ENCODE data around the gene ZCCHC24.

Gene ZCCHC24

DNA sequence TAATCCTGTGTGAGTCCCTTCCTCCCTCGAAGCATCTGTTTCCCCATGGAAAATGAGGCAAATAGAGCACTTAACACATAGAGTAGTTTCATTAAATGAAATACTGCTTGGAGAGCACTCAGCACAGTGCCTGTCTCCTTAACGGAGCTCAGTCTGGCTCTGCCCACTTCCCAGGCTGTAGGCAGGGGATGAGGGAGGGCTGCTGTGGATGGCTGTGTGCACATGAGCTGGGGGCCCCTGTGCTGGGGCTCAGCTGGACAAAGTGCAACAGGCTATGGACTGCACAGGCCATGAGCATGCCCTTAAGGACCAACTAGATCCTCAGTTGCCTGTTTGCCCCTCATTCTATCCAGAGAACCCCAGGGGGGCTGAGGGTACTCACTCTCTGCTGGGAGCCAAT is 14.5 kb downstream of the ZCCHC24 start:
- DNase-seq = no peak

- DNase-seq = no peak
These were observed 15.0 kb downstream of the ZCCHC24 start for GRCh38 chr10:79430325-79430905.

DNA sequence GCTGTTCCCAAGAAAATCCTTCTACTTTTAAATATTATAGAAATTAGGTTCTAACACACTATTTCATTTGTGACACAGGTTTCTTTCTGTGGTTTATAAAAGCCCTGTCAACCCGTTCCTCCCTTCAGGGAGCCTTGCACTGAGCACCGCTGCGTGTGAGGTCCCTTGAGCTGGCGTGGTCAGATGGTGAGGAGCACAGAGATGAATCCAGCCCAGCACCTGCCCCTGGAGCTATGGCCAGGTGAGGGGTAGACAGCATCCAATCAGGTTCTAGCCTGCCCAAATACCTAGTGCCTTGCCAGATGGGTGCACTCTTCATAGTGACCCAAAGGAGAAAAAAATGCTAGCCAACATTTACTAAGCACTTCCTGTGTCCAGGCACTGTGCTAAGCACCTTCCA is 15.7 kb downstream of the ZCCHC24 start:
- no peak for DNase-seq

DNA sequence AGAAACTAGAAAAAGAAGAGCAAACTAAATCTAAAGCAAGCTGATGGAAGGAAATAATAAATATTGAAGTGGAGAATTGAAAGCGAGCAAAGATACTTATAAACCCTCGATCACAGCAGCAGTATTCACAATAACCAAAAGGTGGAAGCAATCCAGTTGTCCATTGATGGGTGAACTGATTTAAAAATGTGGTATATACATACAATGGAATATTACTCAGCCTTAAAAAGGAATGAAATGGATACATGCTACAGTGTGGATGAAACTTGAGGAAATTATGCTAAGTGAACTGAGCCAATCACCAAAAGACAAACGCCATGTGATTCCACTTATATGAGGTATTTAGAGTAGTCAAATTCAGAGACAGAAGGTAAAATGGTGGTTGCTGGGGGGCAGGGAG is 17.5 kb downstream of the ZCCHC24 start:
- DNase-seq = no peak

GRCh38 chr10:79425074-79425532 is 20.3 kb downstream of the ZCCHC24 start:
- DNase-seq = no peak

DNA sequence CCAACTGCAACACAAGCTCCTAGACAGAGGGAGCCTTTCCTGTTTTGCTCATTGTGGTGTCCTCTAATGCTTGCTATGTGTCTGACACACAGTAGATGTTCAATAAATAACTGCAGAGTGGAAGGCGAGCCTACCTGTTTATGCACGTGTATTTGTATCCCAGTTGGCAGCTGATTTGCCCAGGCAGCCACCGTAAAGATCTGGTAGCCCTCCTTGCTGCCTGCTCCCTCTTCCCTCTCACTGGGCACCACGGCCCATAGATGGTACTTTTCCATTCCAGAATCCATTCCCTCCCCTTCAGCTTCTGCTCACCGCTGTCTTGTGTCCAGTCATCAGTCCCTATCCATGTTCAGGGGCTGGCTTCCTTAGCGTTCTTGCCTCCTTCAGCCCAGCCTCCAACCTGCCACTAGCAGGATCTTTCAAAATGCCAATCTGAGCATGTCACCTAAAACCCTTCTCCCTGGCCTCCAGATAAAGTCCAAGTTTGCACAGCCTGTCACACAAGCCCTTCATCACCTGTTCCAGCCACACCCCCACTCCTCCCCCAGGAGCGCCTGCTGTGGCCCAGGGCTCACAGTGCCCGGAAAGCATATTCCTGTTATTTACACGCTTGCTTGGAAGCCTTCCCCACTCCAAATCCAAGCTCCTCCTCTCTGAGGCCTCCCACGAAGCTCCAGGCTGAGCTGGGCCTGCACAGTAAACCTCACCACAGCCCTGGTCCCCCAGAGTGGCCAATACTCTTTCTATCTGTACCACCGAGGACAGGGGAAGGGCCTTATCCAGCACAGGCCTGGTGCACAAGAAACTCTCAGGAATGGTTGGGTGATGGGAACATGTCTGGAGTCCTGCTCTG is 21.0 kb downstream of the ZCCHC24 start:
- DNase-seq = no peak

DNA sequence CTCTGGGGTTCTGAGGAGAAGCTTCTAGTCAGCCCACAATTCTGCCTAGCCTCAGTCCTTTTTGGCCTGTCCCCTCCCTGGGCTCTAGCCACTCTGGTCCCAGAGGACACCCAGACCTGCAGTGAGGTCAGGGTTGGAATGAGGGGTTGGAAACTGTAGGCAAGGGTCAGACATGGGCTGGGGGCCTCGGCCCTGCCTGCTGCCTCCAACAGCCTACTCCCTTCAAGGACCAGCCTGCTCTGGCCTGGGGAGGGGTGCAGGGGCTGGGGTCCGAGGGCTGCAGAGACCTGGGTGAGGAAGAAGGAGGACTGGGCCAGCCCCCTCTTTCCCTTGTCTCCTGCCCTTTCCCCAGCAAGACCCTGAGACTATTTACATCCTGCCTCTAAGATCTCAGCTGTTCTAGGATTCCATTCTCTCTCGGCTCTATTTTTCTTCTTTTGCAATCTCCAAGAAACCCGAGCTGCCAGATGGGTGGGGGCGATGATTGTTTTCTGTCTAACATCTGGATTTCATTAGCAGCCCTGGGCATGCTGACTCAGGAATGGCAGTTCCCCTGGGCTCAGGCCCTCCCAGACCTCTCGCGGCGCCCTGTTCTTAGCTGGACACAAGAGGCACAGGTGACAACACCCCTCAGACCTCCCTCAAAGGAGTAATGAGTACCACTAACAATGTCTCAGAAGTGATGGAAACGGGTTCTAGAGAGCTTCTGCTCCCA is 23.1 kb downstream of the ZCCHC24 start:
- no peak for DNase-seq

DNA sequence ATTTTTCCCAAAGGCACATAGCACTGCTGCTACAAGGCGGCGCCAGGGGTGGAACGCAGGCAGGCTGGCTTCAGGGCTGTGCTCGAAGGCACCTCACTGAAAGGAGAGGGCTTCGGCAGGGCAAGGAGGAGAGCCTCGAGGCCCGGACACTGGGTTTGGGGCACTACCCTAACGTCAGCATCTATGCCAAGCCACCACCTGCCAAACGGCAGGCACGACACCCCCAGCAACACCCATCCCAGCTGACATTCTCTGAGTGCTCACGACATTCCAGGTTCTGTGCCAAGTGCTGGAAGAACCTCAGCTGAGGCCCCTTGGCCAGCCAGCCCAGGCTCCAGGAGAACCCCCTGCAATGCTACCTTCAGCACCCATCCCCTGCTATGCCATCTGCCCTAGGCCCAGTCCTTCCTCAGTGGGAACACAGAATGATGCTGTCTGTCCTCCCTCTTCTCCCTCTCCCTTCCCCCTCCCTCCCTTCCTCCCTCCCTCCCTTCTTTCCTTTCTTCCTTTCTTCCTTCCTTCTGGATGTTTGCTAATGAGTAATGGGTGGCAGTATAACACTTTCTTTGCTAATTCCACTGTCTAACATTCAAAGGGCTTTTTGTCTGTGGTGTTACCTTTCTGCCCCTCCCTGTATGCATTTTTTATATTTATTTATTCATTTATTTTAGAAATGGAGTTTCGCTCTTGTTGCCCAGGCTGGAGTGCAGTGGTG is 24.3 kb downstream of the ZCCHC24 start:
- DNase-seq = no peak

- no peak for DNase-seq
These were observed 26.4 kb downstream of the ZCCHC24 start for GRCh38 chr10:79418886-79419595.

DNA sequence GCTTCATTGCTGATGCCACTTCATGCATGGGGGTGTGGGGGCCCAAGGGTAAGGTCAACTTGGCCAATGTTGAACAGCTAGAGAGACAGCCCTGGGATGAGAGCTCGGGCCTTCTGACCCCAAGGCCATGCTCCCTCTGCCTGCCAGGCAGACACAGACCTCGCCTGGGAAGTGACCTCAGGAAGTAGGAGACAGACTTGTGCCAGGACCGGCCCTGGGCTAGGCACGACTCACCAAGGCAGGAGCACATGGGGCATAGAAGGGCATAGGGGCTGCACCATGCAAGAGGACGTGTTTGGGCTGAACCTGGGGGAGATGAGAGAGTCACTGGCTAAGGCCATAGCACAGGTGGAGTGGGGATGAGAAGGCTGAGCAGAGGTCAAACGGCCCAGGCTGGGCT is 27.1 kb downstream of the ZCCHC24 start:
- DNase-seq = no peak

GRCh38 chr10:79417731-79418130 is 27.7 kb downstream of the ZCCHC24 start:
- DNase-seq = no peak

DNA sequence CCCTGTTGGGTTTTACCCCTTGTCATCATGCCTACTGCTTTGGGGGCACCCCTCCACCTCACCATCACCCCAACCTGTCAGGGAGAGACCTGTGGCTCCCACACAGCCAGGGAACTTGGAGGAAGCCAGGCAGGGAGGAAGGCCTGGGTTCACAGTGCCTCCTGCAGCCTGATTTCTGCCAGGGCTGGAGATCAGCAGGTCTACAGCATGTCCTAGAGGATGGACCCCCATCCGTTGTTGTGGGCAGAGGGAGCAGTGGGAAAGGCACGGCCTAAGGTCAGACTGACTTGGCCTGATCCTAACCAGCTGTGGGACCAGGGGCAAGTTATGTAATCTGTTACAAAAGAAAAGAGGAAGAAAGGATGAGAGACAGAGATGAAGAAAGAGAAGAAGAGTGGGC is 28.2 kb downstream of the ZCCHC24 start:
- DNase-seq = no peak

DNA sequence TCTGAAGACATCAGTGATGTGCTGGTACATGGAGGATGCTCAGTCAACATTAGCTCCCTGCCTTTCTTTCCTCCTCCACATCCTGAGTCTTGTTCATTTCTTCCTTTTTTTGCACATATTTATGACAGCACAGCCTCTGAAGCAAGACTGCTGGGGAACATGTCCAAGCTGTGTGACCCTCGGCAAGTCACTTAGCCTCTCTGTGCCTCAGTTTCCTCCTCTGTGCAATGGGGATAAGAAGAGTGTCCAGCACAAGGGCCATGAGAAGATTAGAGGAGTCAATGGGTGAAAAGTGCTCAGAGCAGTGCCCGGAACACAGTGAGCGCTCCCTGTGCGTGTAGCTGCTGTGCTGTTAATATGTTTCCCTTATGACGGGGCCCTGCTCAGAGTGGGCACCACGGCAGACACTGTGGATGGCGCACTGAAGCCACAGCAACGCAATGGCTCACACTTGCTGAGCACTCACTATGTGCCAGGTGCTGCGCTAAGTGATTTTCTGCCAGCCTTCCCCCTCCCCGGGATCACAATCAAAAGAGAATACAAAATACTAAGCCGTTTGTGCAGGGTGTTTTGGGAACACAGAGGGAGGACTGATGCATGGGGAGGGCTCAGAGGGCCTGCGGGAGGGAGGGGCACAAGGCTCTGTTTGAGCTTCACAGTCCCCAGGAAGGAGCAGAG is 28.7 kb downstream of the ZCCHC24 start:
- DNase-seq = no peak

- DNase-seq = no peak
These were observed 29.5 kb downstream of the ZCCHC24 start for GRCh38 chr10:79415736-79416577.

DNA sequence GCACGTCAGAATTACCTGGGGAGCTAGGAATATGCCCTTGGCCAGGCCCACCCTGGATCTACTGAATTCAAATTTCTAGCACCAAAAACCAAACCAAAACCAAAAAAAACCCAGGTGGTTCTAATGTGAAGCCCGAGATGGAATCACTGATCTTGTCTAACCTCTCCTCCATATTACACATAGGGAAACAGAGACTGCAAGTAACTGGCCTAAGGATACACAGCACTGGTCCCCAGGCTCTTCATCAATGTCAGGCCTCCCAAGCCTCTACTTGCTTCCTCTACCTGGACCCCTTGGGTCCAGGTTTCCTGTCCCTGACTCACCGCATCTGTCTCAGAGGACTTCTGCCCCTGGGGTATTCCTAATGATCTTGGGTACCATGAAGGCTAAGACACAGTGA is 30.7 kb downstream of the ZCCHC24 start:
- DNase-seq = no peak

- DNase-seq = no peak
These were observed 32.2 kb downstream of the ZCCHC24 start for GRCh38 chr10:79413196-79413595.

DNA sequence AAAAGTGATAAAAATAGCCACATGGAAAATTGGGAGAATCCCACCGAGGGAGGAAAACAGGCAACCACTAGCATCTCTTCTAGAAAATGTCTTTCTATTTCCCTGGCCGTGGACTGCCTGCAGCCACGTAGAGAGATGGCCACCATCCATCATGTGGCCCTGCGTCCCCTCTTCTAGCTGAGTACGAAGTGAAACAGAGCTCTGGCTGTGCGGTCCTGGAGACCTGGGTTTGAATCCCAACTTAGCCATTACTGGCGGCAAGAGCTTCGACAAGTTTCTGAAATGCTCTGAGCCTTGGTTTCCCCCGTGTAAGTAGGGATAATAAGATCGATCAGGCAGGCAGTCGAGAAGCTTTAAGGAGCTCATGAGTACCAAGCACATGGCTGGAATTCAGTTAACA is 32.9 kb downstream of the ZCCHC24 start:
- DNase-seq = no peak

GRCh38 chr10:79411546-79412495 is 33.6 kb downstream of the ZCCHC24 start:
- no peak for DNase-seq

DNA sequence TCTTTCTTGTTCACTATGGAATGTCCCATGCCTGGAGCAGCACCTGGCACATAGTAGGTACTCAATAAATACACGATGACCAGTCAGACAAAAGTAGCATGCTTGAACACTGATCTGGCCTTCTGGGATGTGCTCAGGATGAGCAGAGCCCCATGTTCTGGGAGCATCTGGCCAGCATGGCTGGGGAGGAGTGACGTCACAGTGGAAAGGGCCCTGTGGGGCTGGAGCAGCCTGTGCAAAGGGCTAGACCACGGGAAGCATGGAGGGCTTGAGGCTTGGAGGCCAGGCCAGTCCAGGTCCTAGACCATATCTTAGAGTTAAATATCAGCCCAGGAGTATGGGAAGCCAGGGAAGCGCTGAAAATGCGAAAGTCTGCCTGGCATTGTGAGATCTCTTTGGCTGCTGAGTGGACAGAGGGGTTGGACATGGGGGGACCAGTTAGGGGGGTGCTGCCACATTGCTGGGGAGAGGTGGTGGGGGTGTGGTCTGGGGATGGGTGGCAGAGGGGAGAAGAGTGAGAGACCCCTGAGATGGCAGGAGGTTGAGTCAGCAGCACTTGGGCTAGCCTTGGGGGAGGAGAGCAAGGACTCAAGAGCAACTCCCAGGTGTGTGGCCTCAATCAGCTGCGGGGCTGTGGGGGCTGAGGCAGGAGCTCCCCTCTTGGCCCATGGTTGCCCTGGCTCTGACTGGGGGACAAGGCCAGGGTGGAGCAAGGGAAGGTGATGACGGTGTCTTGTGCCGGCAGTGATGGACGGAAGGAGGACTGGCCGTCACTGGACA is 34.9 kb downstream of the ZCCHC24 start:
- no peak for DNase-seq
